Spleen (tissue), 11 donors: ENCODE measurements around the gene ANKFY1. TPM values are rescaled to one million over a fixed set of nuclear protein-coding genes. Genes with fewer than 3 reads are reported as not detected.

Experiments used
- DNase-seq: peaks from one replicate; pipeline ENCODE4 v3.0.0-alpha.2; 2020
- H3K27ac ChIP-seq, 8 donors: fragments of 200-600 bp; sonication (generic) in 7 of 8; 1 replicate in 4 of 8; 2 replicates in 4 of 8; pipeline versions ENCODE4 v1.5.0 to v1.8.0; 2016 to 2021; ENCODE audit warnings: inconsistent platforms in 4 of 8, mild to moderate bottlenecking in 4 of 8, moderate library complexity in 1 of 8
- H3K27me3 ChIP-seq, 7 donors: fragments of 200-600 bp; sonication (generic) in 6 of 7; replicated peaks in 1 of 7; 1 replicate in 4 of 7; 2 replicates in 3 of 7; pipeline versions ENCODE4 v1.5.0 to v1.8.0; 2016 to 2021; ENCODE audit warnings: inconsistent platforms in 3 of 7, mild to moderate bottlenecking in 1 of 7
- H3K36me3 ChIP-seq, 6 donors: fragments of 200-600 bp; sonication (generic) in 5 of 6; 1 replicate in 4 of 6; 2 replicates in 2 of 6; pipeline versions ENCODE4 v1.5.0 to v1.8.0; 2016 to 2021; ENCODE audit warnings: inconsistent platforms in 2 of 6
- H3K4me1 ChIP-seq, 6 donors: fragments of 200-600 bp; sonication (generic) in 5 of 6; 1 replicate in 3 of 6; 2 replicates in 3 of 6; pipeline versions ENCODE4 v1.5.0 to v1.8.0; 2016 to 2021; ENCODE audit warnings: inconsistent platforms in 3 of 6
- H3K4me3 ChIP-seq, 8 donors: fragments of 200-600 bp; sonication (generic) in 7 of 8; 1 replicate in 4 of 8; 2 replicates in 4 of 8; pipeline versions ENCODE4 v1.5.0 to v1.8.0; 2016 to 2021; ENCODE audit warnings: inconsistent platforms in 4 of 8, mild to moderate bottlenecking in 4 of 8, moderate library complexity in 2 of 8
- H3K9me3 ChIP-seq, 8 donors: fragments of 200-600 bp; sonication (generic) in 7 of 8; 1 replicate in 4 of 8; 2 replicates in 4 of 8; pipeline versions ENCODE4 v1.5.0 to v1.8.0; 2016 to 2021; ENCODE audit warnings: inconsistent platforms in 4 of 8
- CTCF ChIP-seq, 11 experiments: fragments of 200-600 bp in 7 of 11; fragments of 450-650 bp in 4 of 11; sonication (generic) in 4 of 11; IDR thresholded peaks in 8 of 11; conservative IDR thresholded peaks in 3 of 11; 1 replicate in 7 of 11; 2 replicates in 4 of 11; pipeline versions ENCODE4 v1.4.0 to v1.8.0; 2016 to 2021; ENCODE audit warnings: antibody characterized with exemption in 11 of 11, inconsistent platforms in 4 of 11, mild to moderate bottlenecking in 1 of 11
- POLR2A ChIP-seq, 3 donors: fragments of 450-650 bp; IDR thresholded peaks; one replicate each; pipeline ENCODE4 v1.5.1; 2017; ENCODE audit warnings: antibody characterized with exemption in 3 of 3, mild to moderate bottlenecking in 1 of 3
- POLR2AphosphoS5 ChIP-seq, 3 donors: sonication (generic); formaldehyde crosslinking; IDR thresholded peaks; one replicate each; pipeline ENCODE4 v1.5.1; 2017; ENCODE audit warnings: antibody characterized with exemption in 3 of 3
- WGBS, 5 donors: extraction: QIAGEN DNeasy Blood & Tissue Kit in 3 of 5; methylation state at CpG; one replicate each; pipeline versions ENCODE4 v1.1.5 to v1.1.7; 2013 to 2018; 5-methylcytosine and 5-hydroxymethylcytosine counted together
- intact Hi-C: fragments of 100-400 bp; cut with DNase I; formaldehyde crosslinking; loops from one replicate; pipeline ENCODE4 v1.15.0; 2023; ENCODE audit warnings: low total_unique reads
- polyA plus RNA-seq, 3 donors: library from polyadenylated mRNA; stranded (reverse); fragments of 200-250 nt; gene quantifications; one replicate each; pipeline ENCODE4 v1.2.1, GENCODE V29; 2013
- total RNA-seq, 7 donors: library from RNA; depleted of rRNA in 3 of 7; stranded (reverse); fragments of >200 nt in 3 of 7; fragmentation: NEBNext Ultra II Directional in 4 of 7; extraction: Animal tissue kit (Norgen Biotek cat#: 25700) in 4 of 7; gene quantifications; one replicate each; pipeline versions ENCODE4 v1.1.0 to v1.2.1, GENCODE V29; 2016 to 2021
- donor health status: healthy with polysubstance abuse.
- donor health status: DM: no; HTN: no; CAD: no; lungs with moderate emphysema.
- donor health status: DM: no; HTN: no; CAD: no.
- donor health status: Bipolar disorder and iron deficiency.
- donor health status: healthy.
- donor health status: DM: no; HTN: no; CAD: no.
- donor health status: DM: yes; HTN: yes; CAD: no.

ANKFY1 gene
- total and polyA plus RNA-seq, 10 donors, result 6.1 to 81.5 (median 51.7) TPM

- 60 to 78% (median 78%) methylated on average over 3 of the region's 3 CpGs for WGBS, 5 donors
- intact Hi-C loops, result no loop called here
- TF ChIP-seq POLR2AphosphoS5 (IDR thresholded peaks at IDR 0.05), result no peak
- TF ChIP-seq POLR2A (IDR thresholded peaks at IDR 0.05), result no peak
- TF ChIP-seq CTCF (IDR thresholded peaks at IDR 0.05 in 8 of 11, conservative IDR thresholded peaks at IDR 0.05 in 3 of 11), result no peak
- Histone ChIP-seq H3K27ac (no peak overlapping the region), H3K4me1 (peaks cover 7 to 97% (median 63%) of the 10 kb centered on the region in 6 donors), H3K9me3 (no peaks in the 10 kb centered on the region), H3K4me3 (no peak overlapping the region), H3K27me3 (no peaks in the 10 kb centered on the region), H3K36me3 (peaks cover 0 to 62% (median 0%) of the 10 kb centered on the region in 6 donors)
- DNase-seq, result no peak
These were observed 129.1 kb downstream of the ANKFY1 start for GRCh38 chr17:4134721-4135120.

DNA sequence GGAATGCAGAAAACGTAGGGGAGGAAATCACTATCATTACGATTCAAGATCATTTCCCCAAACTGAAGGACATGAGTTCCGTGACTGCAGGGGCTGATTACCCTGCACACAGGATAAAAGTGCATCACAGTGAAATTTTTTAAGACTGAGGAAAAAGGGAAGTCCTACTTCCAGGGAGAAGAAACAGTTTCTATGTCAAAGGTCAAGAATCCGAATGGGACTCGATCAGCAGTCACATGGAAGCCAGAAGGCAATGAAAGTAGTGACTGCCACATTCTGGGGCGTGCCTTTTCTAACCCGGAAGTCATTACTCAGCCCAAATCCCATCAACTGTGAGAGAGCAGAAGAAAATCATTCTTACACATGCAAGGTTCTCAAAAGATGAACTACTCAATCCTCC lies 133.1 kb downstream of the ANKFY1 start:
- H3K36me3 ChIP-seq, result peaks cover 0 to 34% (median 0%) of the 10 kb centered on the region in 6 donors
- TF ChIP-seq POLR2AphosphoS5 (IDR thresholded peaks at IDR 0.05) (peak in 1 of 3 donors; percentile 68), POLR2A (IDR thresholded peaks at IDR 0.05) (no peak)
- H3K27me3 ChIP-seq, result no peaks in the 10 kb centered on the region
- peak overlapping the region in 1 of 8 donors; percentile 25 for H3K4me3 ChIP-seq
- intact Hi-C loops, result no loop called here
- H3K9me3 ChIP-seq, result no peaks in the 10 kb centered on the region
- peak overlapping the region in 7 of 8 donors; percentile 50 to 80 (median 73) for H3K27ac ChIP-seq
- DNase-seq, result no peak
- 31 to 49% (median 33%) methylated on average over 7 of the region's 7 CpGs for WGBS, 5 donors
- peaks cover 4 to 95% (median 53%) of the 10 kb centered on the region in 6 donors for H3K4me1 ChIP-seq

- Histone ChIP-seq H3K27me3 (no peaks in the 10 kb centered on the region), H3K36me3 (peaks cover 0 to 51% (median 15%) of the 10 kb centered on the region in 6 donors), H3K9me3 (no peaks in the 10 kb centered on the region), H3K27ac (peak overlapping the region in 4 of 8 donors; percentile 47 to 71 (median 58)), H3K4me1 (peaks cover 4 to 70% (median 44%) of the 10 kb centered on the region in 6 donors), H3K4me3 (no peak overlapping the region)
- 77 to 90% (median 85%) methylated on average over 5 to 6 of the region's 6 CpGs for WGBS, 5 donors
- no peak for DNase-seq
- intact Hi-C loops, result no loop called here
- TF ChIP-seq POLR2A (IDR thresholded peaks at IDR 0.05) (no peak), POLR2AphosphoS5 (IDR thresholded peaks at IDR 0.05) (no peak), CTCF (IDR thresholded peaks at IDR 0.05 in 8 of 11, conservative IDR thresholded peaks at IDR 0.05 in 3 of 11) (no peak)
These were observed 136.2 kb downstream of the ANKFY1 start for GRCh38 chr17:4127555-4127954.

- Histone ChIP-seq H3K36me3 (peaks cover 0 to 59% (median 32%) of the 10 kb centered on the region in 6 donors), H3K4me3 (peak overlapping the region in 1 of 8 donors; percentile 35), H3K9me3 (no peaks in the 10 kb centered on the region), H3K4me1 (peaks cover 0 to 53% (median 33%) of the 10 kb centered on the region in 6 donors), H3K27me3 (no peaks in the 10 kb centered on the region), H3K27ac (peak overlapping the region in 3 of 8 donors; percentile 19 to 71 (median 64))
- no peak for DNase-seq
- whole genome bisulfite sequencing, 5 donors, result 95 to 100% (median 97%) methylated on average over 1 of the region's 1 CpG
- intact Hi-C loops, result no loop called here
- TF ChIP-seq POLR2A (IDR thresholded peaks at IDR 0.05) (no peak), CTCF (IDR thresholded peaks at IDR 0.05 in 8 of 11, conservative IDR thresholded peaks at IDR 0.05 in 3 of 11) (no peak), POLR2AphosphoS5 (IDR thresholded peaks at IDR 0.05) (no peak)
These were observed 138.2 kb downstream of the ANKFY1 start for GRCh38 chr17:4125552-4125951.
